Measurements from ENCODE around the gene AIFM3.
"Not testable (repeated sequence)": the region's sequence is repeated elsewhere in the genome, so short reads cannot be mapped to it uniquely, and the experiment has no call there.

The AIFM3 gene

GRCh38 chr22:20930435-20930834 lies 36.6 kb upstream of the AIFM3 start:
- H3K4me3 ChIP-seq (ENCODE audit: insufficient read depth, low read depth, low read length, poor library complexity, severe bottlenecking); H3K4me1 ChIP-seq (ENCODE audit: control insufficient read depth, insufficient read depth, low read length, poor library complexity, severe bottlenecking); H3K9me3 ChIP-seq (ENCODE audit: control insufficient read depth, low read length); H3K36me3 ChIP-seq (ENCODE audit: control insufficient read depth, insufficient read depth, low read length); H3K27me3 ChIP-seq (replicated peaks; ENCODE audit: control insufficient read depth, insufficient read depth, low read length, poor library complexity, severe bottlenecking); DNase-seq; H3K27ac ChIP-seq (ENCODE audit: insufficient read depth, low read length, poor library complexity, severe bottlenecking): not testable (repeated sequence)

DNA sequence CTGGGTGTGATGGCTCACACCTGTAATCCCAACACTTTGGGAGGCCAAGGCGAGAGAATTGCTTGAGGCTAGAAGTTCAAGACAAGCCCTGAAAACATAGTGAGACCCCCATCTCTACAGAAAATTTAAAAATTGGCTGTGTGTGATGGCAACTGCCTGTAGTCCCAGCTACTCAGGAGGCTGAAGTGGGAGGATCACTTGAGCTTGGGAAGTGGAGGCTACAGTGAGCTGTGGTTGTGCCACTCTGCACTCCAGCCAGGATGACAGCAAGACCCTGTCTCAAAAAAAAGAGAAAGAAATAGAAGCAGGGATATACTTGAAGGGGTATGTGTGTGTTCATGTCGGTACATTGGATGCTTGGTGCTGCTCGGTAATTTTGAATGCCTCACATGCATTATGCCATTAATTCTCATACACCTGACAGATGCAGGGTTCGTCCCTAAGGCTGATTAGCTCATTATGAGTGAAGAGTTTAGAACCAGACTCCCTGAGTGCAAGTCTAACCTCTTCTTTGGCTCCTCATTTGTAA lies 35.9 kb upstream of the AIFM3 start:
- Histone ChIP-seq H3K4me1 (ENCODE audit: control insufficient read depth, insufficient read depth, low read length, poor library complexity, severe bottlenecking) (peaks cover under 1% of the 10 kb centered on the region), H3K9me3 (ENCODE audit: control insufficient read depth, low read length) (no peaks in the 10 kb centered on the region), H3K27ac (ENCODE audit: insufficient read depth, low read length, poor library complexity, severe bottlenecking) (no peak overlapping the region), H3K27me3 (replicated peaks; ENCODE audit: control insufficient read depth, insufficient read depth, low read length, poor library complexity, severe bottlenecking) (no peaks in the 10 kb centered on the region), H3K36me3 (ENCODE audit: control insufficient read depth, insufficient read depth, low read length) (peaks cover 5% of the 10 kb centered on the region), H3K4me3 (ENCODE audit: insufficient read depth, low read depth, low read length, poor library complexity, severe bottlenecking) (no peak overlapping the region)
- no peak for DNase-seq

DNA sequence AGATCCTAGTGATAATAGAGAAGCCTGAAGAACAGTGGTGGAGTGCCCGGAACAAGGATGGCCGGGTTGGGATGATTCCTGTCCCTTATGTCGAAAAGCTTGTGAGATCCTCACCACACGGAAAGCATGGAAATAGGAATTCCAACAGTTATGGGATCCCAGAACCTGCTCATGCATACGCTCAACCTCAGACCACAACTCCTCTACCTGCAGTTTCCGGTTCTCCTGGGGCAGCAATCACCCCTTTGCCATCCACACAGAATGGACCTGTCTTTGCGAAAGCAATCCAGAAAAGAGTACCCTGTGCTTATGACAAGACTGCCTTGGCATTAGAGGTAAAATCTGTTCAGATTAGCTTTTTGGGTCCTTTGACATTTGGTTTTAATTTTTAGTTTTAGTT lies 33.1 kb upstream of the AIFM3 start:
- Histone ChIP-seq H3K36me3 (ENCODE audit: control insufficient read depth, insufficient read depth, low read length) (peaks cover 5% of the 10 kb centered on the region), H3K9me3 (ENCODE audit: control insufficient read depth, low read length) (no peaks in the 10 kb centered on the region), H3K4me3 (ENCODE audit: insufficient read depth, low read depth, low read length, poor library complexity, severe bottlenecking) (no peak overlapping the region), H3K27ac (ENCODE audit: insufficient read depth, low read length, poor library complexity, severe bottlenecking) (no peak overlapping the region), H3K4me1 (ENCODE audit: control insufficient read depth, insufficient read depth, low read length, poor library complexity, severe bottlenecking) (peaks cover 6% of the 10 kb centered on the region), H3K27me3 (replicated peaks; ENCODE audit: control insufficient read depth, insufficient read depth, low read length, poor library complexity, severe bottlenecking) (no peaks in the 10 kb centered on the region)
- DNase-seq, result no peak

DNA sequence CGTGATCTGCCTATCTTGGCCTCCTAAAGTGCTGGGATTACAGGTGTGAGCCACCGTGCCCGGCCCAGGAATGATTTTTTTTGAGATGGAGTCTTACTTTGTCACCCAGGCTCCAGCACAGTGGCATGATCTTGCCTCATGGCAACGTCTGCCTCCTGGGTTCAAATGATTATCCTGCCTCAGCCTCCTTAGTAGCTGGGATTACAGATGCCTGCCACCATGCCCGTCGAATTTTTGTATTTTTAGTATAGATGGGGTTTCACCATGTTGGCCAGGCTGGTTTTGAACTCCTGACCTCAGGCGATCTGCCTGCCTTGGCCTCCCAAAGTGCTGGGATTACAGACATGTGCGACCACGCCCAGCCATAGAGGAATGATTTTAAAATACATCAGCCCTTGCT lies 32.0 kb upstream of the AIFM3 start:
- H3K4me1 ChIP-seq (ENCODE audit: control insufficient read depth, insufficient read depth, low read length, poor library complexity, severe bottlenecking), result not testable (repeated sequence)

GRCh38 chr22:20935780-20936539 lies 31.1 kb upstream of the AIFM3 start:
- H3K36me3 ChIP-seq (ENCODE audit: control insufficient read depth, insufficient read depth, low read length); H3K27ac ChIP-seq (ENCODE audit: insufficient read depth, low read length, poor library complexity, severe bottlenecking); H3K4me1 ChIP-seq (ENCODE audit: control insufficient read depth, insufficient read depth, low read length, poor library complexity, severe bottlenecking): not testable (repeated sequence)

More for the DNA sequence above, 32.0 kb upstream of the AIFM3 start:
- H3K36me3 ChIP-seq (ENCODE audit: control insufficient read depth, insufficient read depth, low read length); H3K9me3 ChIP-seq (ENCODE audit: control insufficient read depth, low read length); H3K27me3 ChIP-seq (replicated peaks; ENCODE audit: control insufficient read depth, insufficient read depth, low read length, poor library complexity, severe bottlenecking); H3K27ac ChIP-seq (ENCODE audit: insufficient read depth, low read length, poor library complexity, severe bottlenecking); DNase-seq; H3K4me3 ChIP-seq (ENCODE audit: insufficient read depth, low read depth, low read length, poor library complexity, severe bottlenecking): not testable (repeated sequence)

GRCh38 chr22:20937031-20937793 lies 29.8 kb upstream of the AIFM3 start:
- no peak overlapping the region for H3K27ac ChIP-seq (ENCODE audit: insufficient read depth, low read length, poor library complexity, severe bottlenecking)
- peaks cover 9% of the 10 kb centered on the region for H3K36me3 ChIP-seq (ENCODE audit: control insufficient read depth, insufficient read depth, low read length)
- peaks cover 6% of the 10 kb centered on the region for H3K4me1 ChIP-seq (ENCODE audit: control insufficient read depth, insufficient read depth, low read length, poor library complexity, severe bottlenecking)
- no peaks in the 10 kb centered on the region for H3K27me3 ChIP-seq (replicated peaks; ENCODE audit: control insufficient read depth, insufficient read depth, low read length, poor library complexity, severe bottlenecking)
- no peak overlapping the region for H3K4me3 ChIP-seq (ENCODE audit: insufficient read depth, low read depth, low read length, poor library complexity, severe bottlenecking)
- H3K9me3 ChIP-seq (ENCODE audit: control insufficient read depth, low read length), result no peaks in the 10 kb centered on the region
- DNase-seq, result no peak

More at GRCh38 chr22:20935780-20936539, 31.1 kb upstream of the AIFM3 start:
- not testable (repeated sequence) for H3K27me3 ChIP-seq (replicated peaks; ENCODE audit: control insufficient read depth, insufficient read depth, low read length, poor library complexity, severe bottlenecking); H3K4me3 ChIP-seq (ENCODE audit: insufficient read depth, low read depth, low read length, poor library complexity, severe bottlenecking); DNase-seq; H3K9me3 ChIP-seq (ENCODE audit: control insufficient read depth, low read length)

DNA sequence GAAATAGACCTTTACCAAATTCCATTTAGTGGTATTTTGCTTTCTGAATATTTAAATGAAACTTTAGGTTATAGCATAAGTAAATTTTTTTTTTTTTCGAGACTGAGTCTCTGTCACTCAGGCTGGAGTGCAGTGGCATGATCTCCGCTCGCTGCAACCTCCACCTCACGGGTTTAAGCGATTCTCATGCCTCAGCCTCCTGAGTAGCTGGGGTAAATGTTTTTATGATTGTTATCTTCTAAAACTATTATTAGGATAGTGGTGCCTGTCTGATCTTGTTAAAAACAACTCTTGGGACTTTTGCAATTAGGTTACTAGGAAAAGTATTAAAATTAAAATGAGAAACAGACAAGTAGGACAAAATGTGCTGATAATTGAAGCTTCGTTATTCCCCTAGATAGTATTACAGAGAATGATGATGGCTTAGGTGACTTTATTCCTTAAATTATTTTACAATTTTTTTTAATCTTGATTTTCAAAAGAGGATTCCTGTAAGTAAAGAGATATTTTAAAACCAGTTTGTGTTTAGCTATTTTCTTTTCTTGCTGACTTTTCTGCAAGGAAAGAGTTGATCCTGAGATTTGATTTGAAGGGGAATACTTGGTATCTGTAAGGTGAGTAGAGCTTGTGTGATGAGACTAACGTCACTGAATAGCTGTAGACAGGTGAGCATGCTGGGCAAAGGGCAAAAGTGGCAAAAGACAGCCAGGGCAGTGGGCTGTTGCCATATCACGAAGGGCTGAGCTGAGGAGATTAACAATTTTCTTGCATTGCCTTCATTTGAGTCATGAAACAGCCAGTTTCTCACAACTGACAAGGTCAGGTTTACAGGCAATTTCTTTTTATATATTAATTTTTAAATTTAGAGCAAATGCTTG lies 29.0 kb upstream of the AIFM3 start:
- Histone ChIP-seq H3K4me1 (ENCODE audit: control insufficient read depth, insufficient read depth, low read length, poor library complexity, severe bottlenecking) (peaks cover 6% of the 10 kb centered on the region), H3K36me3 (ENCODE audit: control insufficient read depth, insufficient read depth, low read length) (peaks cover 9% of the 10 kb centered on the region)

DNA sequence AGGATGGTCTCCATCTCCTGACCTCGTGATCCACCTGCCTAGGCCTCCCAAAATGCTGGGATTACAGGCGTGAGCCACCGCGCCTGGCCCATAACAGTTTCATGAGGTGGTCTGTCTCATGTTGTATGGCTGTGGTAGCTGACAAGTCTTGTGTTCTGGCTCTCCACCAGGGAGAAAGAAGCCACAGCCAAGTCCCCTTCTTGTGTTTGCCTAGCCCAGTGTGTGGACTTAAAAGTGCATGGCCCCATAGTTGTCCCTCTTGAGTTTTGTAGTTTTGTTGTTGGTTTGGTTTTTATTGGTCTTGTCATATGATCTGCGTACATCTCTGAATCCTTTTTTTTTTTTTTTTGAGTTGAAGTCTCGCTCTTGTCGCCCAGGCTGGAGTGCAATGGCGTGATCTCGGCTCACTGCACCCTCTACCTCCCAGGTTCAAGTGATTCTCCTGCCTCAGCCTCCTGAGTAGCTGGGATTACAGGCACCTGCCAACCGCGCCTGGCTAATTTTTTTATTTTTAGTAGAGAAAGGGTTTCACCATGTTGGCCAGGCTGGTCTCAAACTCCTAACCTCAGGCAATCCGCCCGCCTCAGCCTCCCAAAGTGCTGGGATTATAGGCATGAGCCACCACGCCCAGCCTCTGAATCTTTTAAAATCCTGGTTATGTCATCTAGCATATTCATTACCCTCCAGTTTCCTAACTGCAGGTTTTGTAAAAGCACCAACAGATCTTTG lies 27.4 kb upstream of the AIFM3 start:
- H3K27ac ChIP-seq (ENCODE audit: insufficient read depth, low read length, poor library complexity, severe bottlenecking); H3K27me3 ChIP-seq (replicated peaks; ENCODE audit: control insufficient read depth, insufficient read depth, low read length, poor library complexity, severe bottlenecking); H3K4me3 ChIP-seq (ENCODE audit: insufficient read depth, low read depth, low read length, poor library complexity, severe bottlenecking); DNase-seq; H3K36me3 ChIP-seq (ENCODE audit: control insufficient read depth, insufficient read depth, low read length); H3K4me1 ChIP-seq (ENCODE audit: control insufficient read depth, insufficient read depth, low read length, poor library complexity, severe bottlenecking); H3K9me3 ChIP-seq (ENCODE audit: control insufficient read depth, low read length): not testable (repeated sequence)

More for the DNA sequence above, 29.0 kb upstream of the AIFM3 start:
- H3K4me3 ChIP-seq (ENCODE audit: insufficient read depth, low read depth, low read length, poor library complexity, severe bottlenecking), result no peak overlapping the region
- no peaks in the 10 kb centered on the region for H3K27me3 ChIP-seq (replicated peaks; ENCODE audit: control insufficient read depth, insufficient read depth, low read length, poor library complexity, severe bottlenecking)
- no peak overlapping the region for H3K27ac ChIP-seq (ENCODE audit: insufficient read depth, low read length, poor library complexity, severe bottlenecking)
- H3K9me3 ChIP-seq (ENCODE audit: control insufficient read depth, low read length), result no peaks in the 10 kb centered on the region
- DNase-seq, result no peak

- Histone ChIP-seq H3K4me1 (ENCODE audit: control insufficient read depth, insufficient read depth, low read length, poor library complexity, severe bottlenecking) (peaks cover 6% of the 10 kb centered on the region), H3K36me3 (ENCODE audit: control insufficient read depth, insufficient read depth, low read length) (peaks cover 4% of the 10 kb centered on the region), H3K27me3 (replicated peaks; ENCODE audit: control insufficient read depth, insufficient read depth, low read length, poor library complexity, severe bottlenecking) (no peaks in the 10 kb centered on the region), H3K4me3 (ENCODE audit: insufficient read depth, low read depth, low read length, poor library complexity, severe bottlenecking) (no peak overlapping the region), H3K27ac (ENCODE audit: insufficient read depth, low read length, poor library complexity, severe bottlenecking) (no peak overlapping the region), H3K9me3 (ENCODE audit: control insufficient read depth, low read length) (no peaks in the 10 kb centered on the region)
- no peak for DNase-seq
Observed at GRCh38 chr22:20940186-20940651, 26.8 kb upstream of the AIFM3 start.

Data from effector memory CD4-positive, alpha-beta T cell (primary cell).